ENCODE measurements around the gene ATXN7L3B.

DNA sequence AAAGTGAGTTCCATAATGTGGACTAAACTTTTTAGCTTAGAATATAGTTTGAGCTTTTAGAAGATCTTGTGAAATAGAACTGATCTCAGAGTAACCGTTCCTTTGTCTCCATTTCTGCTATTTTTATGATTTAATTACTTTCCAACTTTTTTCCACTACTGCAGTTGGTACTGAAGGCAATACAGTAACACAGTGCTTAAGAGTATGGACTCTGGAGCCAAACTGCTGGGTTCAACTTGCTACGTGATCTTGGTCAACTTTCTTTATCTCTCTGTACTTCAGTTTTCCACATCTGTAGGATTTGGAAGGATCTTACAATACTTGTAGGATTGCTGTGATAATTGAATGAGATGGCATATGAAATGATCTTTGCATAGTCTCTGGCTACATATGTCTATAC lies 40.9 kb downstream of the ATXN7L3B start:
- TF ChIP-seq, protein P1, sequence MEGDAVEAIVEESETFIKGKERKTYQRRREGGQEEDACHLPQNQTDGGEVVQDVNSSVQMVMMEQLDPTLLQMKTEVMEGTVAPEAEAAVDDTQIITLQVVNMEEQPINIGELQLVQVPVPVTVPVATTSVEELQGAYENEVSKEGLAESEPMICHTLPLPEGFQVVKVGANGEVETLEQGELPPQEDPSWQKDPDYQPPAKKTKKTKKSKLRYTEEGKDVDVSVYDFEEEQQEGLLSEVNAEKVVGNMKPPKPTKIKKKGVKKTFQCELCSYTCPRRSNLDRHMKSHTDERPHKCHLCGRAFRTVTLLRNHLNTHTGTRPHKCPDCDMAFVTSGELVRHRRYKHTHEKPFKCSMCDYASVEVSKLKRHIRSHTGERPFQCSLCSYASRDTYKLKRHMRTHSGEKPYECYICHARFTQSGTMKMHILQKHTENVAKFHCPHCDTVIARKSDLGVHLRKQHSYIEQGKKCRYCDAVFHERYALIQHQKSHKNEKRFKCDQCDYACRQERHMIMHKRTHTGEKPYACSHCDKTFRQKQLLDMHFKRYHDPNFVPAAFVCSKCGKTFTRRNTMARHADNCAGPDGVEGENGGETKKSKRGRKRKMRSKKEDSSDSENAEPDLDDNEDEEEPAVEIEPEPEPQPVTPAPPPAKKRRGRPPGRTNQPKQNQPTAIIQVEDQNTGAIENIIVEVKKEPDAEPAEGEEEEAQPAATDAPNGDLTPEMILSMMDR (IDR thresholded peaks at IDR 0.05), result no peak
- no peak for TF ChIP-seq POLR2A (IDR thresholded peaks at IDR 0.05)
- no peak for TF ChIP-seq EP300 (IDR thresholded peaks at IDR 0.05)

Data from ovary (tissue), 3 donors.